HuH-7.5 (cell line): ENCODE data around the gene CHST13.

Experiments
- DNase-seq: peaks from one replicate; pipeline ENCODE4 v3.0.0; 2011; ENCODE audit warnings: low spot score

CHST13 gene

GRCh38 chr3:126523745-126524428 is at the start of gene CHST13:
Gene CHST13 (plus strand): TSS chr3:126524155. CDS start chr3:126524333, 178 bp downstream.
- DNase-seq = peak; percentile 86

GRCh38 chr3:126474498-126475412 is 49.2 kb upstream of the CHST13 start:
- DNase-seq = peak; percentile 54

- peak; percentile 100 for DNase-seq
These were observed 48.4 kb upstream of the CHST13 start, which contains the start of gene ZXDC for GRCh38 chr3:126475413-126476114. Gene ZXDC (minus strand): TSS chr3:126475891. CDS start chr3:126475865, 26 bp downstream.

GRCh38 chr3:126476166-126477060 is 47.5 kb upstream of the CHST13 start:
- peak; percentile 94 for DNase-seq

- DNase-seq = peak; percentile 48
These were observed 46.9 kb upstream of the CHST13 start for GRCh38 chr3:126477061-126477380.

GRCh38 chr3:126478581-126479310 is 45.2 kb upstream of the CHST13 start:
- DNase-seq = no peak

GRCh38 chr3:126479642-126480041 is 44.3 kb upstream of the CHST13 start:
- no peak for DNase-seq

GRCh38 chr3:126480206-126480605 is 43.7 kb upstream of the CHST13 start:
- DNase-seq = no peak

GRCh38 chr3:126480861-126481260 is 43.1 kb upstream of the CHST13 start:
- DNase-seq = no peak

GRCh38 chr3:126481808-126482502 is 42.0 kb upstream of the CHST13 start:
- no peak for DNase-seq

- DNase-seq = no peak
These were observed 41.3 kb upstream of the CHST13 start for GRCh38 chr3:126482503-126483255.

- no peak for DNase-seq
These were observed 40.6 kb upstream of the CHST13 start for GRCh38 chr3:126483321-126483761.

GRCh38 chr3:126484148-126484547 is 39.8 kb upstream of the CHST13 start:
- DNase-seq = no peak

GRCh38 chr3:126484662-126485061 is 39.3 kb upstream of the CHST13 start:
- DNase-seq = no peak

GRCh38 chr3:126485176-126485897 is 38.6 kb upstream of the CHST13 start:
- no peak for DNase-seq

GRCh38 chr3:126485956-126486355 is 38.0 kb upstream of the CHST13 start:
- DNase-seq = no peak

GRCh38 chr3:126486360-126486847 is 37.6 kb upstream of the CHST13 start:
- DNase-seq = no peak

GRCh38 chr3:126487151-126487771 is 36.7 kb upstream of the CHST13 start:
- DNase-seq = no peak
